ENCODE data around the gene DAB2IP. TPM values are rescaled to one million over a fixed set of nuclear protein-coding genes. Genes with fewer than 3 reads are reported as not detected.

The DAB2IP gene
- total and polyA plus RNA-seq, 2 of the 4 experiments (the other 2 are of a cell fraction) = 5.6 to 17.2 TPM

DNA sequence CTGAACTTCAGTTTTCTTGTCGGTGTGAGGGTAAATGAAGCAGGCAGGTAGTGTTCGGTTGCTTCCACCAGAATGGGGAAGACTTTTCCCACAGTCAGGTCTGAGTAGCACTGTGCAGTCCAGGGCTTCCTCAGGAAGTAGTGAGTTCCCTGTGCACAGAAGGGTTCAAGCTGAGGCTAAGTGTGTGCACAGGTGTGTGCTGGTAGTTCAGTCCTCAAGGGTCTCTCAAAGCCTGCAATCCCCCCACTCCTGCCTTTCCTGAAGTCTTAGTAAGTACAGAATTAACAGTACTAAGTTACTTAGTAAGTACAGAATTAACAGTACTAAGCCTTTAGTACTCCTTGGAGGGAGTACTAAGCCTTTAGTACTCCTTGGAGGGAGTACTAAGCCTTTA, 1.4 kb downstream of the DAB2IP start:
- peak overlapping the region; percentile 78; the same call in 1 of the 2 replicates for H3K4me2 ChIP-seq (ENCODE audit: low read depth, low read length)
- H3K4me3 ChIP-seq (ENCODE audit: insufficient read depth, low read depth, low read length) = peak overlapping the region; percentile 34; the same call in 1 of the 2 replicates
- no peak for DNase-seq
- 0 out of 2 replicates have a peak overlapping the region, but pooled peaks have one; percentile 20 for H2BK20ac ChIP-seq (ENCODE audit: low read depth, low read length)
- peaks cover 3% of the 10 kb centered on the region for H3K9me1 ChIP-seq (ENCODE audit: insufficient read depth, low read length)
- H4K8ac ChIP-seq (ENCODE audit: low read depth in 2 of 2, low read length in 2 of 2) = no peak overlapping the region
- no peak overlapping the region for H3K27ac ChIP-seq (ENCODE audit: insufficient read depth, low read length)
- ChIA-PET POLR2A (ENCODE audit: unreplicated experiment) (no interaction called here), CTCF (no interaction called here)
- no peak overlapping the region for H2BK15ac ChIP-seq (ENCODE audit: low read depth, low read length)
- no peak overlapping the region for H3K56ac ChIP-seq (ENCODE audit: extremely low read depth, insufficient read depth, low read length)
- H2BK120ac ChIP-seq (ENCODE audit: low read depth, low read length) = no peak overlapping the region
- no peak overlapping the region for H3K9ac ChIP-seq (ENCODE audit: low read depth, low read length)
- no peak overlapping the region; the same call in 1 of the 2 replicates for H3K14ac ChIP-seq (replicated peaks; ENCODE audit: low read depth, low read length)
- H3K18ac ChIP-seq (ENCODE audit: low read depth, low read length) = no peak overlapping the region; the same call in 1 of the 2 replicates
- no CpG with 5 or more reads among the region's 2 CpGs for WGBS, 2 experiments (ENCODE audit: extremely low coverage in 2 of 2, insufficient read length in 1 of 2)
- peaks cover 13% of the 10 kb centered on the region for H3K27me3 ChIP-seq (ENCODE audit: control insufficient read depth, insufficient read depth, low read length)
- no peak overlapping the region for H4K91ac ChIP-seq (ENCODE audit: insufficient read depth, low read depth, low read length)
- peaks cover 0 to 14% of the 10 kb centered on the region in 2 experiments; a peak in 1 of 4 replicates for H3K79me1 ChIP-seq (ENCODE audit: low read depth in 1 of 2, low read length in 2 of 2)
- H2BK5ac ChIP-seq (ENCODE audit: low read depth, low read length, poor library complexity, severe bottlenecking) = no peak overlapping the region
- peaks cover 28% of the 10 kb centered on the region for H4K20me1 ChIP-seq (ENCODE audit: insufficient read depth, low read length)
- in situ Hi-C loops (cut with MboI; ENCODE audit: low sequenced_read_pairs) = no loop called here
- TF ChIP-seq CHD1 (IDR thresholded peaks at IDR 0.05; ENCODE audit: low read depth, low read length) (no peak), BHLHE40 (IDR thresholded peaks at IDR 0.05; ENCODE audit: low read depth, low read length) (no peak), POLR2A (IDR thresholded peaks at IDR 0.05; ENCODE audit: low read depth, low read length) (no peak), FOS (IDR thresholded peaks at IDR 0.05; ENCODE audit: low read depth, low read length) (no peak)
- no peak for ATAC-seq (ENCODE audit: low read depth)
- H3K4me1 ChIP-seq (ENCODE audit: control insufficient read depth, insufficient read depth, low read length) = peaks cover 9% of the 10 kb centered on the region; the same call in 1 of the 2 replicates
- H2AK9ac ChIP-seq (replicated peaks; ENCODE audit: low read depth, low read length, poor library complexity) = peak overlapping the region; percentile 42
- peak overlapping the region; percentile 31; the same call in 1 of the 2 replicates for H3K23ac ChIP-seq (ENCODE audit: low read depth, low read length)
- H3K9me3 ChIP-seq (ENCODE audit: control insufficient read depth, insufficient read depth, low read length) = no peaks in the 10 kb centered on the region
- 0 out of 2 replicates have a peak overlapping the region, but pooled peaks have one; percentile 37 for H3K4ac ChIP-seq (ENCODE audit: low read depth, low read length)
- dilution Hi-C loops (cut with HindIII; ENCODE audit: low sequenced_read_pairs, unreplicated experiment) = no loop called here
- no peak overlapping the region for H4K5ac ChIP-seq (ENCODE audit: low read depth, low read length)
- H2AK5ac ChIP-seq (ENCODE audit: low read depth, low read length) = no peak overlapping the region
- peaks cover 3% of the 10 kb centered on the region; the same call in 1 of the 2 replicates for H3K36me3 ChIP-seq (ENCODE audit: control insufficient read depth, insufficient read depth, low read length)
- intact Hi-C loops (cut with micrococcal nuclease) = loop anchor here (5.0 kb wide), 1 partner anchor 216 kb away; no protein-coding TSS in a partner anchor
- H2AFZ ChIP-seq (replicated peaks; ENCODE audit: low read length, poor library complexity) = peak overlapping the region; percentile 60
- BruUV-seq (replicated peaks) = no TSS peak
